GM19043 (cell line): ENCODE data around the gene CSNK2A2.

Source experiments
- ATAC-seq: cut with Tn5 transposase; IDR thresholded peaks from one replicate; pipeline ENCODE4 v1.9.1; 2021; ENCODE audit warnings: low read depth; ENCODE audit not compliant: unreplicated experiment

The CSNK2A2 gene

DNA sequence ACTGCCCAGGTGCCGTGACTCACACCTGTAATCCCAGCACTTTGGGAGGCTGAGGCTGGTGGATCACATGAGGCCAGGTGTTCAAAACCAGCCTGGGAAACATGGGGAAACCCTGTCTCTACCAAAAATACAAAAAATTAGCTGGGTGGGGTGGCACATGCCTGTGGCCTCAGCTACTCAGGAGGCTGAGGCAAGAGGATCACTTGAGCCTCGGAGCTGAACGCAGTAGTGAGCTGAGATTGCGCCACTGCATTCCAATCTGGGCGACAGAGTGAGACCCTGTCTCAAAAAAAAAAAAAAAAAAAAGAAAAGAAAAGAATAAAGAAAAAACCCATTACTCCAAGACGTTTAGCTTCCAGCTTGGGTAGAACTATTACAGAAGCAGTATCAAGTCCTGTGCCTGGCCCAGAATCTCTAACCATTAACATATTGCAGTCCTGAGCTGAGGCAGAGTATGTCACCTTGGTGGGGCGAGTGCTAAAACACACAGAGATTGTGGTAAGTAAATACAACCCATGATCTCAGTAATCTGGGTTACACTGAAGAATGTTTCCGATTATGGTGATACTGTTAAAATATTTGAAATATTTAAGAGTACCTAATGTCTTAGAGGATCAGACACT, 45.5 kb downstream of the CSNK2A2 start:
- ATAC-seq, result no peak

GRCh38 chr16:58148526-58148925, 49.4 kb downstream of the CSNK2A2 start:
- ATAC-seq, result no peak

DNA sequence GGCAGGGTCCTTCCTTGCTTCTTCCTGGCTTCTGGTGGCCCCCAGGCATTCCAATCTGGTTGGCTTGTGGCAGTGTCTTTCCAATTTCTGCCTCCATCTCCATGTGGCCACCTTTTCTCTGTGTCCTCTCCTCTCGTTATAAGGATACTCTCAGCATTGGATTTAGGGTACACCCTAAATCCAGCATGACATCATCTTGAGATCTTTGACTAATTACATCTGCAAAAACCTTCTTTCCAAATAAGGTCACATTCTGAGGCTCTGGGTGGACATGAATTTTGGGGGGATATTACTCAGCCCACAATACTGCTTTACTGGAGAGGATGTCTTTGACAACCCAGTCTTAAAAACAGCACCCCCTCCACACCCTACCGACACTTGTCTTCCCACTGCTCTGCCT, 49.8 kb downstream of the CSNK2A2 start:
- ATAC-seq, result no peak

GRCh38 chr16:58138852-58139251, 59.1 kb downstream of the CSNK2A2 start:
- ATAC-seq, result no peak

- ATAC-seq, result no peak
Observed at GRCh38 chr16:58137581-58137980, 60.3 kb downstream of the CSNK2A2 start.

DNA sequence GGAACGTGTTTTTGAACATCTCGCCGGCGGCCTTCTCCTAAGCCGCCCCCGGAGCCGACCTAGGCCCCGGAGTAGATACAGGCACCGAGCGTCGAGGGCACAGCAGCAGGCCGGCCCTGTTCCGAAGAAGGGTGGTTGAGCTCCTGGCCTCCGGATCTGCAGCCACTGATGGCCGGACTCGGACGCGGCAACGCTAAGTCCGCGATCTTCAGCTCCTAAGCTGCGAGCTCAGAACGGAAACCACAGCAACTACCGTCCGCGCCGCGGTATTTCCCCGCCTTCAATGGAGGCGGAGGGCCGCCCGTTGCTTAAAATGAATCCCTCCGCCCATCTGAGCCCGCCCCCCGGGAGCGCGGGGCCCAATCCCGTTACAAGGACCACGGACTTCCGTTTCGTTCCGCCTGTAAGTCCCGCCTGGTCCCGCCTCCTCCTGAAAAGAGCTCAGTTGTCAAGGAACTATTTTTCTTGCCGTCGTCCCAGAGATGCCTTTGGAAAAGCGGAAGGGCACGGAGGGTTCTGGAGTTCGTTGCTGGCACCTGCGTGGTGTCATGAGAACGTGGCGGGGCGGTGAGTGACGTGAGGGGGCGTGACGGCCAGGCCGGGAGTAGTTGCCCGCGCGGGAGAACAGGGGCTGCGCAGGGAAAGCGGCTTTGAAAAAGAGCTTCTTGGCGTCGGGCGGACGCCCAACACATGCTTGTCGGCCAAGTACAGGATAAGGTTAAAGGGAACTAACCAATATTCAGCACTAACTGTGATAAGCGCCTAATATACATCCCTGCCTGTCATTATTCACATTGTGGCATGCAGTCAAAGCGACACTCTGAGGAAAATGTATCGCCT, 68.6 kb downstream of the CSNK2A2 start, which contains the start of gene CFAP20:
TSS of gene CFAP20 (minus strand) at position 285 of the 840 bp plus-strand sequence. CDS start at position 19, 266 bp downstream.
- peak; percentile 86 for ATAC-seq

GRCh38 chr16:58128711-58129096, 69.2 kb downstream of the CSNK2A2 start:
- ATAC-seq, result no peak

DNA sequence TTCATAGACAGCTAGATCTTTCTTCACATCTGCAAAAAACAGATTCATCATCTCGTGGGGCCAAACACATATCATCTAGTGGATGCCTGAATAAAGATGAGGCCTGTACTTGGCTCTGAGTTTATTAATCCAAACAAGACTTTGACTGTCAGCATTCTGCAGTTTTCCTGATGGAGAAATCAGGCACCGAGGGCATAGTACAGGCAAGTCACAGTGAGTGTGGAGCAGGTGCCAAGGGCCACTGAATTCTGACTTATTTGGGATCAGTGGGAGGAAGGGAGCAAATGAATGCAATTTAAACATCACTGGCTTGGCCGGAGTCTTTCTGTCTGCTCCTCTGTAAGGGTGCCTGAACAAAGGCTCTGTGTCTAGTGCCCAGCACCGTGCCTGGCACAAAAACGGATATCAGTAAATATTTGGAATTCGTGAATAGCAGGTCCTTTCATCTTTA, 69.7 kb downstream of the CSNK2A2 start:
- no peak for ATAC-seq

GRCh38 chr16:58127634-58128033, 70.3 kb downstream of the CSNK2A2 start:
- no peak for ATAC-seq

DNA sequence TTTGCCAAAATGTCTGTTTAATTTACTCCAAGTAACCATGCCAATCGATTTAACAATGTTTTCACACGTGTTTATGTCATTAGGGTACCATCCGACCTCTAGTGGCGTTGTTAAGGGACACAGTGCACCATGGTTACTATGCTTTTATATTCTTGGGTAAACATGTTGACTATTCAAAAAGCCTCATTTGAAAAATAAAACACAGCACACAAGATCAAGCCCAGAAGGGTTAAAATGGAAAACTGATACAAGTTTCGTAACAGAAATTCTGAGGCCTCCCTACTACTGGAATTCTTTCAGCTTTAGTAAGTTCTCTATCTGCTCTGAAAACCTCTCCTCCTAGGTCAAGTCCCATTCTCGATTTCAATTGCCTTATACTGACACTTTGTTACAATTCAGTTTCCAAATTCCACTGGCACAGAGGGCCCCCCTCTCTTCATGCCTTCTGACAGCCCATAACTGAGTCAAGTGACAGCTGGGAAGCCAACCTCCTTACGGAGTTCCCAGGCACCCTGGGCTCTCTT, 70.8 kb downstream of the CSNK2A2 start:
- no peak for ATAC-seq

- no peak for ATAC-seq
Observed at GRCh38 chr16:58126451-58126961, 71.4 kb downstream of the CSNK2A2 start.

DNA sequence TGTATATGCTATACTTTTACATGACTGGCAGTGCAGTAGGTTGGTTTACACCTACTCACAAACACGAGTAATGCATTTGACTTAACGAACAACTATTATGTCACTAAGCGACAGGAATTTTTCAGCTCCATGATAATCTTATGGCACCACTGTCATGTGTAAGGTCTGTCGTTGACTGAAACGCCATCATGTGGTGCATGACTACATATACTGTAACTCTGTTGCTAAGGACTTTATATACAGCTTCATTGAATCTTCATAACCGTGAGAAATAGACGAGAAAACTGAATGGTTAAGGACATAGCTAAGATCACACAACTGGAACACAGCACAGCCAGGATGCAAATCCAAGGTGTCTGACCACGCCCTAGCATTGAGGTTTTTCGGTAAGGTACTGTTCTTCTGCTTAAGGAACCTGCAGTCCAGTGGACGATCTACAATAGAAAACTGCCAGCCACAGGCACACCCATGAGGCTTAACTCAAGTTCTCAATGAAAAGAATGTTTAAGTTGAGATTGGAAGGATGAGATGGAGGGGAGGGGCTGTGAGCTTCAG, 72.0 kb downstream of the CSNK2A2 start:
- ATAC-seq, result no peak

DNA sequence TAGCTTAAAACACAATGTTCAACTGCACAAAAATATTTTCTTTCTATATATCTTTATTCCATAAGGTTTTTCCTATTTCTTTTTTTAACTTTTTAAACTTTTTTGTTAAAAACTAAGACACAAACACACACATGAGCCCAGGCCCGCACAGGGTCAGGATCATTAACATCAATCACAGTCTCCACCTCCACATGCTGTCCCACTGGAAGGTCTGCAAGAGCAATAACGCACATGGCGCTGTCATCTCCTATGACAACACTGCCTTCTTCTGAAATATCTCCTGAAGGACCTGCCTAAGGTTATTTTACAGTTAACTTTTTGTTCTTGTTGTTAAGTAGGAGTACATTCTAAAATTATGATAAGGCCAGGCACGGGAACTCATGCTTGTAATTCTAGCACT, 72.9 kb downstream of the CSNK2A2 start:
- ATAC-seq, result no peak

GRCh38 chr16:58124601-58124915, 73.3 kb downstream of the CSNK2A2 start:
- no peak for ATAC-seq

GRCh38 chr16:58123896-58124600, 73.9 kb downstream of the CSNK2A2 start:
- ATAC-seq, result no peak

DNA sequence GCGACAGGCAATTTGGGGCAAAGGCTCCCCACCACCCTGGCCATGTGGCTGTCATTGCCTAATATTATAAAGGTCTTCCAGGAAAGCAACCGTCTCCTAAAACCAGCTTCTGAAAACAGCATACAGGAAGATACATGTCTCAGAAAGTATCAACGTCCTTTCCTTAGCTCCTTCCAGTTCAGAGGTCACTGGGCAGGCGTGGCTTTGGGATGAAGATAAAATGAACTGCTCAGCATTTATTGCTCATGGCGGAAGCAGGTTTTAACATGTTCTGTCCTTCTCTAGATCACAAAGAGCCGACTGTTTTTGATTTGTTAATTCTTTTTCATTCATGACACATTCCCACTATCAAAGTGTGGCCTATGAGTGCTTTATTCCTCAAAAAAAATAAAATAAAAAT, 76.8 kb downstream of the CSNK2A2 start:
- no peak for ATAC-seq

GRCh38 chr16:58120234-58120633, 77.7 kb downstream of the CSNK2A2 start:
- no peak for ATAC-seq

- ATAC-seq, result no peak
Observed at GRCh38 chr16:58119509-58119845, 78.4 kb downstream of the CSNK2A2 start.

- no peak for ATAC-seq
Observed at GRCh38 chr16:58118801-58119508, 79.0 kb downstream of the CSNK2A2 start.

DNA sequence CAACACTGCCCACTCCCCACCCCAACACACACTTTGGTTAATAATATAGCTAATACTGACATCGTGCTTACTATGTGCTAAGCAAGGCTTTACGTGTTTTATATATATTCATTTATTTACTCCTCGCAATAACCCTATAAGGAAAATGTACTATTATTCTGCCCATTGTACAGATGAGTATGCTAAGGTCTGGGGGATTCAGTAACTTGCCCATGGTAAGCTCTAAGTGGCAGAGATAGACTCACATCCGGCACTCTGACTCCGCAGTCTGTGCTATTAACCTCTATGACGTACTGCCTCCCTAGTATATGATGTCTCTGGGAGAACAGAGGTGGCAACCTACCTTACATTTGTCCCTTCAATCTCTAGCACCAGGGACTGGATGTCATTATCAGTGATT, 81.4 kb downstream of the CSNK2A2 start:
- ATAC-seq, result no peak
